Lower lobe of right lung (tissue), 2 donors: ENCODE measurements around the gene TMCO4. TPM values are rescaled to one million over a fixed set of nuclear protein-coding genes. Genes with fewer than 3 reads are reported as not detected.

Experiments
- ATAC-seq, 2 donors: fragments of 200-7000 bp; cut with Tn5 transposase; one replicate each; pipeline ENCODE4 v1.9.1; 2020 to 2022; ENCODE audit warnings: mild to moderate bottlenecking in 2 of 2, moderate library complexity in 2 of 2
- DNase-seq: peaks from one replicate; pipeline ENCODE4 v3.0.0-alpha.2; 2020
- H3K27ac ChIP-seq: fragments of 200-600 bp; one replicate; pipeline ENCODE4 v1.8.0; 2022
- H3K27me3 ChIP-seq: fragments of 200-600 bp; one replicate; pipeline ENCODE4 v1.8.0; 2022; ENCODE audit warnings: low read depth
- H3K36me3 ChIP-seq: fragments of 200-600 bp; one replicate; pipeline ENCODE4 v1.8.0; 2022; ENCODE audit warnings: mild to moderate bottlenecking
- H3K4me1 ChIP-seq: fragments of 200-600 bp; one replicate; pipeline ENCODE4 v1.8.0; 2022
- H3K4me3 ChIP-seq: fragments of 200-600 bp; one replicate; pipeline ENCODE4 v1.8.0; 2022; ENCODE audit warnings: mild to moderate bottlenecking
- H3K9me3 ChIP-seq: fragments of 200-600 bp; one replicate; pipeline ENCODE4 v1.8.0; 2022
- intact Hi-C: fragments of 100-400 bp; cut with DNase I; formaldehyde crosslinking; loops from one replicate; pipeline ENCODE4 v1.11.0; 2022
- total RNA-seq: library from RNA; stranded (reverse); fragmentation: NEBNext Ultra II Directional; extraction: Animal tissue kit (Norgen Biotek cat#: 25700); gene quantifications from one replicate; pipeline ENCODE4 v1.2.1, GENCODE V29; 2021
- TF ChIP-seq, protein P1 (sequence below): fragments of 200-600 bp; IDR thresholded peaks from one replicate; pipeline ENCODE4 v1.8.0; 2022; ENCODE audit warnings: antibody characterized with exemption, mild to moderate bottlenecking
- donor health status: DM: no; HTN: yes; CAD: no; lungs with severe emphysema.

TMCO4 gene
- total RNA-seq, 1 donor from 2014 or later, result 26.3 TPM

GRCh38 chr1:19654886-19655717, 144.6 kb downstream of the TMCO4 start:
- Histone ChIP-seq H3K27me3 (no peaks in the 10 kb centered on the region), H3K27ac (no peak overlapping the region), H3K4me3 (no peak overlapping the region), H3K9me3 (no peaks in the 10 kb centered on the region), H3K4me1 (peaks cover 40% of the 10 kb centered on the region), H3K36me3 (peaks cover 10% of the 10 kb centered on the region)
- TF ChIP-seq, protein P1, sequence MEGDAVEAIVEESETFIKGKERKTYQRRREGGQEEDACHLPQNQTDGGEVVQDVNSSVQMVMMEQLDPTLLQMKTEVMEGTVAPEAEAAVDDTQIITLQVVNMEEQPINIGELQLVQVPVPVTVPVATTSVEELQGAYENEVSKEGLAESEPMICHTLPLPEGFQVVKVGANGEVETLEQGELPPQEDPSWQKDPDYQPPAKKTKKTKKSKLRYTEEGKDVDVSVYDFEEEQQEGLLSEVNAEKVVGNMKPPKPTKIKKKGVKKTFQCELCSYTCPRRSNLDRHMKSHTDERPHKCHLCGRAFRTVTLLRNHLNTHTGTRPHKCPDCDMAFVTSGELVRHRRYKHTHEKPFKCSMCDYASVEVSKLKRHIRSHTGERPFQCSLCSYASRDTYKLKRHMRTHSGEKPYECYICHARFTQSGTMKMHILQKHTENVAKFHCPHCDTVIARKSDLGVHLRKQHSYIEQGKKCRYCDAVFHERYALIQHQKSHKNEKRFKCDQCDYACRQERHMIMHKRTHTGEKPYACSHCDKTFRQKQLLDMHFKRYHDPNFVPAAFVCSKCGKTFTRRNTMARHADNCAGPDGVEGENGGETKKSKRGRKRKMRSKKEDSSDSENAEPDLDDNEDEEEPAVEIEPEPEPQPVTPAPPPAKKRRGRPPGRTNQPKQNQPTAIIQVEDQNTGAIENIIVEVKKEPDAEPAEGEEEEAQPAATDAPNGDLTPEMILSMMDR, result no peak
- DNase-seq (no peak), ATAC-seq (peak; percentile 11 to 19)
- intact Hi-C loops, result no loop called here

DNA sequence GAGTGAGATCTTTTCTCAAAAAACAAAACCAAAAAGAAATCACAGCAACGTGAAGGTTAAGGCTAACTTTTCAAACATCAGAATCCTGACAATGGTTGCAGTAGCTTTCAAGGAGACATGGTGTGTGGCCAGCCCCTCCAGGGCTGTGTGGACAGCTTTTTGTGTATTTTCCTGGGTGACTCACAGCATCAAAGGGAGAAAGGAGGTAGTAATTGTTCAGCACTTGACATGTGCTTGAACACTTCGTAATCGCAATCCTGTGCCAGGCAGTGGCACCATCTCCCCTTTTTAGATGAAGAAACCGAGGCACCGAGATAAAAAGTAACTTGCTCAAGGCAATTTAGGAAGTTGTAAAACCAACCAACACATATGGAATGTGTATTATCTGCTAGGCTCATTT, 145.3 kb downstream of the TMCO4 start:
- Histone ChIP-seq H3K27ac (no peak overlapping the region), H3K36me3 (peaks cover 10% of the 10 kb centered on the region), H3K4me1 (peaks cover 40% of the 10 kb centered on the region), H3K9me3 (no peaks in the 10 kb centered on the region), H3K4me3 (no peak overlapping the region), H3K27me3 (no peaks in the 10 kb centered on the region)
- TF ChIP-seq, protein P1, result no peak
- intact Hi-C loops, result no loop called here
- ATAC-seq (peak; percentile 67 to 78), DNase-seq (no peak)

- H3K9me3 ChIP-seq, result no peaks in the 10 kb centered on the region
- H3K36me3 ChIP-seq, result peaks cover 10% of the 10 kb centered on the region
- peaks cover 47% of the 10 kb centered on the region for H3K4me1 ChIP-seq
- intact Hi-C loops, result no loop called here
- ATAC-seq, result peak; percentile 56 to 69
- peak overlapping the region; percentile 53 for H3K27ac ChIP-seq
- H3K4me3 ChIP-seq, result peak overlapping the region; percentile 0
- TF ChIP-seq, protein P1, result peak; percentile 61
- H3K27me3 ChIP-seq, result peaks cover 5% of the 10 kb centered on the region
- no peak for DNase-seq
Observed at GRCh38 chr1:19651141-19651737, 148.5 kb downstream of the TMCO4 start.

GRCh38 chr1:19650416-19651140, 149.1 kb downstream of the TMCO4 start:
- DNase-seq, result no peak
- TF ChIP-seq, protein P1, result no peak

DNA sequence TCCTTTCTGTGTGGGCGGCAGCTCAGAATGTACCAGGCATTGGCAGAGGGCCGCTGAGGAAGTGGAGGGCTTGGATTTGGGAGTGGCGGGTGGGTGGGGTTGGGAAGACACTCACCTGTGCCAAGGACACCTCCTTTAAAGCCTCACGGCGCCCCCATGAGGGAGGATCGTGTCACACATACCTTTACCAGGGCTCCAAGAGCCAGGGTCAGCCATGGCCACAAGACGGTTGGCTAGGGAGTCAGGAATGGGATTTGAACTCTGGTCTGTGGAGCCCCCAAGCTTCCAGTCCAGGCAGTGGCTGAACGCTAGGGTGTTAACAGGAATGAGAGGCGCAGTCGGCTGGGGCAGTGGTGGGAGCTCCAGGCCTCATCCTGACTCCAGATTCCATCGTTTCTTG, 151.0 kb downstream of the TMCO4 start:
- H3K9me3 ChIP-seq, result no peaks in the 10 kb centered on the region
- H3K27ac ChIP-seq, result peak overlapping the region; percentile 62

More at GRCh38 chr1:19650416-19651140, 149.1 kb downstream of the TMCO4 start:
- ATAC-seq, result no peak
- intact Hi-C loops, result no loop called here
- H3K9me3 ChIP-seq, result no peaks in the 10 kb centered on the region
- peak overlapping the region; percentile 0 for H3K4me3 ChIP-seq
- peaks cover 6% of the 10 kb centered on the region for H3K27me3 ChIP-seq
- peaks cover 50% of the 10 kb centered on the region for H3K4me1 ChIP-seq
- H3K27ac ChIP-seq, result peak overlapping the region; percentile 53
- H3K36me3 ChIP-seq, result peaks cover 6% of the 10 kb centered on the region

More for the DNA sequence above, 151.0 kb downstream of the TMCO4 start:
- TF ChIP-seq, protein P1, result peak; percentile 19
- ATAC-seq, result no peak
- Histone ChIP-seq H3K27me3 (peaks cover 17% of the 10 kb centered on the region), H3K4me3 (peak overlapping the region; percentile 33), H3K36me3 (no peaks in the 10 kb centered on the region), H3K4me1 (peaks cover 43% of the 10 kb centered on the region)
- no peak for DNase-seq
- intact Hi-C loops, result no loop called here
